ENCODE measurements around the gene EPS15.
A peak's percentile ranks its signal among the peaks of the same experiment; 100 is the strongest.

EPS15 gene

GRCh38 chr1:51526248-51526647, 7.2 kb upstream of the EPS15 start:
- H3K27ac Mint-ChIP-seq, result no peak overlapping the region
- no peaks in the 10 kb centered on the region for H3K27me3 Mint-ChIP-seq
- H3K4me1 Mint-ChIP-seq, result peaks cover 5% of the 10 kb centered on the region
- H3K4me3 Mint-ChIP-seq, result no peak overlapping the region
- no peak for ATAC-seq
- no peaks in the 10 kb centered on the region for H3K9me3 Mint-ChIP-seq
- H3K36me3 Mint-ChIP-seq, result no peaks in the 10 kb centered on the region

GRCh38 chr1:51525295-51525694, 6.2 kb upstream of the EPS15 start:
- ATAC-seq, result no peak
- no peaks in the 10 kb centered on the region for H3K27me3 Mint-ChIP-seq
- no peaks in the 10 kb centered on the region for H3K9me3 Mint-ChIP-seq
- H3K4me1 Mint-ChIP-seq, result peaks cover 11% of the 10 kb centered on the region
- H3K36me3 Mint-ChIP-seq, result no peaks in the 10 kb centered on the region
- H3K27ac Mint-ChIP-seq, result no peak overlapping the region
- H3K4me3 Mint-ChIP-seq, result no peak overlapping the region

- no peak overlapping the region for H3K27ac Mint-ChIP-seq
- no peak overlapping the region for H3K4me3 Mint-ChIP-seq
- no peaks in the 10 kb centered on the region for H3K27me3 Mint-ChIP-seq
- no peaks in the 10 kb centered on the region for H3K36me3 Mint-ChIP-seq
- peaks cover 16% of the 10 kb centered on the region for H3K4me1 Mint-ChIP-seq
- no peaks in the 10 kb centered on the region for H3K9me3 Mint-ChIP-seq
- no peak for ATAC-seq
These were observed 5.8 kb upstream of the EPS15 start for GRCh38 chr1:51524817-51525216.

- H3K27ac Mint-ChIP-seq, result no peak overlapping the region
- H3K4me3 Mint-ChIP-seq, result no peak overlapping the region
- ATAC-seq, result no peak
- no peaks in the 10 kb centered on the region for H3K36me3 Mint-ChIP-seq
- H3K27me3 Mint-ChIP-seq, result no peaks in the 10 kb centered on the region
- no peaks in the 10 kb centered on the region for H3K9me3 Mint-ChIP-seq
- H3K4me1 Mint-ChIP-seq, result peaks cover 21% of the 10 kb centered on the region
These were observed 4.9 kb upstream of the EPS15 start for GRCh38 chr1:51523931-51524330.

- peaks cover 41% of the 10 kb centered on the region for H3K4me1 Mint-ChIP-seq
- H3K36me3 Mint-ChIP-seq, result peaks cover 7% of the 10 kb centered on the region
- no peak overlapping the region for H3K4me3 Mint-ChIP-seq
- ATAC-seq, result no peak
- H3K27ac Mint-ChIP-seq, result peak overlapping the region; percentile 94
- no peaks in the 10 kb centered on the region for H3K9me3 Mint-ChIP-seq
- no peaks in the 10 kb centered on the region for H3K27me3 Mint-ChIP-seq
These were observed 1.7 kb upstream of the EPS15 start for GRCh38 chr1:51520700-51521248.

- ATAC-seq, result no peak
- Mint-ChIP-seq H3K27ac (peak overlapping the region; percentile 94), H3K4me1 (peaks cover 48% of the 10 kb centered on the region), H3K27me3 (no peaks in the 10 kb centered on the region), H3K4me3 (peak overlapping the region; percentile 8), H3K36me3 (peaks cover 7% of the 10 kb centered on the region), H3K9me3 (no peaks in the 10 kb centered on the region)
These were observed 1.0 kb upstream of the EPS15 start for GRCh38 chr1:51519865-51520699.

GRCh38 chr1:51518586-51519047, 449 bp downstream of the EPS15 start:
- Mint-ChIP-seq H3K9me3 (no peaks in the 10 kb centered on the region), H3K27me3 (no peaks in the 10 kb centered on the region), H3K4me1 (peaks cover 60% of the 10 kb centered on the region), H3K4me3 (peak overlapping the region; percentile 97), H3K36me3 (peaks cover 7% of the 10 kb centered on the region), H3K27ac (peak overlapping the region; percentile 94)
- peak; percentile 84 for ATAC-seq

- Mint-ChIP-seq H3K27ac (peak overlapping the region; percentile 94), H3K9me3 (no peaks in the 10 kb centered on the region), H3K27me3 (no peaks in the 10 kb centered on the region), H3K36me3 (peaks cover 7% of the 10 kb centered on the region), H3K4me1 (peaks cover 62% of the 10 kb centered on the region), H3K4me3 (peak overlapping the region; percentile 97)
- peak; percentile 55 for ATAC-seq
These were observed 957 bp downstream of the EPS15 start for GRCh38 chr1:51518033-51518585.

- H3K27ac Mint-ChIP-seq, result peak overlapping the region; percentile 94
- peaks cover 68% of the 10 kb centered on the region for H3K4me1 Mint-ChIP-seq
- no peaks in the 10 kb centered on the region for H3K9me3 Mint-ChIP-seq
- ATAC-seq, result no peak
- H3K36me3 Mint-ChIP-seq, result peaks cover 7% of the 10 kb centered on the region
- H3K4me3 Mint-ChIP-seq, result peak overlapping the region; percentile 97
- no peaks in the 10 kb centered on the region for H3K27me3 Mint-ChIP-seq
These were observed 1.6 kb downstream of the EPS15 start for GRCh38 chr1:51517361-51518032.

- H3K27me3 Mint-ChIP-seq, result no peaks in the 10 kb centered on the region
- no peaks in the 10 kb centered on the region for H3K9me3 Mint-ChIP-seq
- peak overlapping the region; percentile 94 for H3K27ac Mint-ChIP-seq
- H3K4me1 Mint-ChIP-seq, result peaks cover 76% of the 10 kb centered on the region
- no peak for ATAC-seq
- peak overlapping the region; percentile 54 for H3K4me3 Mint-ChIP-seq
- peaks cover 7% of the 10 kb centered on the region for H3K36me3 Mint-ChIP-seq
These were observed 2.4 kb downstream of the EPS15 start for GRCh38 chr1:51516649-51517158.

GRCh38 chr1:51515982-51516648, 3.0 kb downstream of the EPS15 start:
- H3K4me1 Mint-ChIP-seq, result peaks cover 79% of the 10 kb centered on the region

GRCh38 chr1:51515312-51515960, 3.6 kb downstream of the EPS15 start:
- H3K4me1 Mint-ChIP-seq, result peaks cover 77% of the 10 kb centered on the region
- peaks cover 7% of the 10 kb centered on the region for H3K36me3 Mint-ChIP-seq
- peak overlapping the region; percentile 54 for H3K4me3 Mint-ChIP-seq
- ATAC-seq, result no peak
- no peaks in the 10 kb centered on the region for H3K27me3 Mint-ChIP-seq
- H3K27ac Mint-ChIP-seq, result peak overlapping the region; percentile 94
- H3K9me3 Mint-ChIP-seq, result no peaks in the 10 kb centered on the region

More at GRCh38 chr1:51515982-51516648, 3.0 kb downstream of the EPS15 start:
- Mint-ChIP-seq H3K27me3 (no peaks in the 10 kb centered on the region), H3K27ac (peak overlapping the region; percentile 94), H3K36me3 (peaks cover 7% of the 10 kb centered on the region), H3K9me3 (no peaks in the 10 kb centered on the region), H3K4me3 (peak overlapping the region; percentile 54)
- no peak for ATAC-seq

GRCh38 chr1:51514733-51515132, 4.3 kb downstream of the EPS15 start:
- H3K36me3 Mint-ChIP-seq, result peaks cover 14% of the 10 kb centered on the region
- H3K27me3 Mint-ChIP-seq, result no peaks in the 10 kb centered on the region
- H3K4me3 Mint-ChIP-seq, result peak overlapping the region; percentile 60
- no peak for ATAC-seq
- no peaks in the 10 kb centered on the region for H3K9me3 Mint-ChIP-seq
- H3K4me1 Mint-ChIP-seq, result peaks cover 77% of the 10 kb centered on the region
- peak overlapping the region; percentile 94 for H3K27ac Mint-ChIP-seq

- Mint-ChIP-seq H3K4me3 (no peak overlapping the region), H3K36me3 (peaks cover 15% of the 10 kb centered on the region), H3K27me3 (no peaks in the 10 kb centered on the region), H3K9me3 (no peaks in the 10 kb centered on the region), H3K27ac (peak overlapping the region; percentile 59), H3K4me1 (peaks cover 85% of the 10 kb centered on the region)
- no peak for ATAC-seq
These were observed 6.5 kb downstream of the EPS15 start for GRCh38 chr1:51512606-51513005.

Data from stimulated activated memory B cell treated with anti-CD40 and anti-IgM and Interleukin-4, amounts not matched to agents 10 μg/mL and 1 μg/mL and 100 μg/mL, for 72 hours (primary cell).